HG03558 (cell line): ENCODE data around the gene POGK.

Source experiments
- ATAC-seq: cut with Tn5 transposase; IDR thresholded peaks from one replicate; pipeline ENCODE4 v1.9.1; 2021; ENCODE audit warnings: moderate number of reproducible peaks; ENCODE audit not compliant: unreplicated experiment; ENCODE audit errors: extremely low read depth

Gene POGK

DNA sequence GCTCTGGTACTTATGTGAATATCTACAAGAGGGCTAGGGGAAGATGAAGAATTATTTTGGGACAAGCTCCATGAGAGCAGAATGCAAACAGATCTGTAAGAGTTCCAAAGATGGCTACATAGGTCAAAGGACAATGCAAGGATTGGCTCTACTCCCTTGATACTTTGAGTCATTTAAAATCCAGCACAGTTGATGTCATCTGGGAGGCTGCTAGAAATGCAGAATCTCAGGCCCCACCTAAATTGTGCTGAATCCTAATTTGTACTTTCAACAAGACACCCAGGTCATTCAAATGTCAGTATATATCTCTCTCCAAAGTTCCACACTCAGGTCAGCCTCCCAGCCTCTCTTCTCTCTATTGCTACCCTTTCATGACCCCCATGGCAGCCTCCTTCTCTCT, 60.5 kb downstream of the POGK start:
- ATAC-seq = no peak

GRCh38 chr1:166900987-166901386, 61.7 kb downstream of the POGK start:
- ATAC-seq = no peak

DNA sequence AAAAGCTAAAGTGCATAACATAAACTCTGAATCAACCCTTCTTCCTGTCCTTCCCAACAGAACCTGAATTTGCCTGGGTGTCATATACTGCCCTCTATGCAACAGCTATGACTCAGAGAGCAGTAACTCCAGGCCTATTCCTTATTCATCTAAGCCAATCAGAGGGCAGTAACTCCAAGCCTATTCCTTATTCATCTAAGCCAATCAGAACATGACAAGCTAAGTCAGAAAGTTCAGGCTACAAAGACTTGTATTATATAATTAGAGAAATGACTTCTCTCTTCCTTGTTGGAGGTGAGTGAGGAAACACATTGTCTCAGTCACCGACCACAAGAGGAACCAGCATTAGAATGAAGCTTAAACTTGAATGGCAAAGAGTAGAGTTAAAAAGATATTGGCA, 63.0 kb downstream of the POGK start:
- ATAC-seq = no peak

- ATAC-seq = no peak
Measured at GRCh38 chr1:166903232-166903631, 64.0 kb downstream of the POGK start.

DNA sequence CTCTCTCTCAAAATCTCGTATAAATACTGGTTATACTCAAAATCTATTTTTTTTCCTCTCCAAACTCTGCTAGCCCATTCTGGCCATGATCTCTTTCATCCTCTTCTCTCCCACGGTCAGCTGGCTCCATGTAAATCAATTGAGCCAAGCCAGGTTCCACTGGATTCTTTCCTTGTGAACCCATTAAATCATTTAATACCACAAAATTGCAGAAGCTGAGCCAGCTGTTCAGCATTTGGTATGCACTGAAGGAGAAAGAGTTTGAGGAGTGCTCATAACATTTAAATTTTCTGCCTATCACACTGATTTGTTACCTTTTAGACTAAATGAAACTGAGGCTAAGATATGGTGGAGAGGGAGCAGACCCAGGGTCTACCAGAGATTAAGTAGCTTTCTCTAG, 65.9 kb downstream of the POGK start:
- ATAC-seq = no peak

DNA sequence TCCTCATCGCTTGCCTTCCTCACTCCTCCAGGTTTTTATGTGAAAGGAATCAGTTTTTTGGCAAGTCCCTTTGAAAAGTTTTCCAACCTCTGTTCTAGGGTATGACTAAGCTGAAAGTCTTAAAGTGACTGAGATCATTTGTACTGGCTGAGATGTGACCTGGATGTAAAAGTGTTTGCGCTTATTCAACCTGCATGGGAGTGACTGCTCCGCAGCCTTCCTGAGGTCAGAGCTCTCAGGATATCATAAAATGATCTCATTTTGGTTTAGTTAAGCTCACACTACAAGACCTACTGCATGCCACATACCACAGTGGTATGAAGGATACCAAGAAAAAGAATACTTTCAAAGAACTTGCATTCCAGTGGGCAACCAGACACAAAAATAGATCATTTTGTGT, 66.6 kb downstream of the POGK start:
- no peak for ATAC-seq
